Measurements from ENCODE around the gene CFAP43.

Gene CFAP43

DNA sequence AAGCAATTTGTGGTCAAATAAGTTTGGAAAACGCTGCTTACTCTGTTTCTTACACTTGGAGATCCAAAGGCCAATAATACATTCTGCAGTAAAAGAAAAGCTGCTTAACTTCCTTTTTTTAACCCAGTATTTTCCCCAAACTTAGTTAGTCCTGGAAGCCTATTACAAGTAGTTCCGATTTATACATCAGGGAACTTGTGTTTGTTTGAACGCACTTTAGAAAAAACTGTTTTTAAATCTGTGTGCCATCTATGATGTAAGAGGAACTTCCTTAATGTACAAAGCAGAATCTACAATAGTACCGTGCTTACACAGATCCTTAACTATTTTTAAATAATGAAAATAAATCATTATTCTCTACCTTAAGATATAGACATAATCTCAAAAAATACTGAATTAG, 87.2 kb downstream of the CFAP43 start:
- no peak for TF ChIP-seq FOXP2 (optimal IDR thresholded peaks at IDR 0.05; ENCODE audit: borderline replicate concordance, extremely low read depth, extremely low read length, insufficient read depth)
- TF ChIP-seq, protein P1, sequence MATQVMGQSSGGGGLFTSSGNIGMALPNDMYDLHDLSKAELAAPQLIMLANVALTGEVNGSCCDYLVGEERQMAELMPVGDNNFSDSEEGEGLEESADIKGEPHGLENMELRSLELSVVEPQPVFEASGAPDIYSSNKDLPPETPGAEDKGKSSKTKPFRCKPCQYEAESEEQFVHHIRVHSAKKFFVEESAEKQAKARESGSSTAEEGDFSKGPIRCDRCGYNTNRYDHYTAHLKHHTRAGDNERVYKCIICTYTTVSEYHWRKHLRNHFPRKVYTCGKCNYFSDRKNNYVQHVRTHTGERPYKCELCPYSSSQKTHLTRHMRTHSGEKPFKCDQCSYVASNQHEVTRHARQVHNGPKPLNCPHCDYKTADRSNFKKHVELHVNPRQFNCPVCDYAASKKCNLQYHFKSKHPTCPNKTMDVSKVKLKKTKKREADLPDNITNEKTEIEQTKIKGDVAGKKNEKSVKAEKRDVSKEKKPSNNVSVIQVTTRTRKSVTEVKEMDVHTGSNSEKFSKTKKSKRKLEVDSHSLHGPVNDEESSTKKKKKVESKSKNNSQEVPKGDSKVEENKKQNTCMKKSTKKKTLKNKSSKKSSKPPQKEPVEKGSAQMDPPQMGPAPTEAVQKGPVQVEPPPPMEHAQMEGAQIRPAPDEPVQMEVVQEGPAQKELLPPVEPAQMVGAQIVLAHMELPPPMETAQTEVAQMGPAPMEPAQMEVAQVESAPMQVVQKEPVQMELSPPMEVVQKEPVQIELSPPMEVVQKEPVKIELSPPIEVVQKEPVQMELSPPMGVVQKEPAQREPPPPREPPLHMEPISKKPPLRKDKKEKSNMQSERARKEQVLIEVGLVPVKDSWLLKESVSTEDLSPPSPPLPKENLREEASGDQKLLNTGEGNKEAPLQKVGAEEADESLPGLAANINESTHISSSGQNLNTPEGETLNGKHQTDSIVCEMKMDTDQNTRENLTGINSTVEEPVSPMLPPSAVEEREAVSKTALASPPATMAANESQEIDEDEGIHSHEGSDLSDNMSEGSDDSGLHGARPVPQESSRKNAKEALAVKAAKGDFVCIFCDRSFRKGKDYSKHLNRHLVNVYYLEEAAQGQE (IDR thresholded peaks at IDR 0.05; ENCODE audit: insufficient read depth in 1 of 2, low read depth in 2 of 2, low read length in 2 of 2) = no peak
- TF ChIP-seq TAF1 (IDR thresholded peaks at IDR 0.05; ENCODE audit: borderline replicate concordance, insufficient read depth, low read length) = no peak
- TF ChIP-seq POLR2AphosphoS5 (IDR thresholded peaks at IDR 0.05; ENCODE audit: low read depth, low read length) = no peak
- no peak for TF ChIP-seq SIN3A (IDR thresholded peaks at IDR 0.05; ENCODE audit: borderline replicate concordance, insufficient read depth, low read length)

DNA sequence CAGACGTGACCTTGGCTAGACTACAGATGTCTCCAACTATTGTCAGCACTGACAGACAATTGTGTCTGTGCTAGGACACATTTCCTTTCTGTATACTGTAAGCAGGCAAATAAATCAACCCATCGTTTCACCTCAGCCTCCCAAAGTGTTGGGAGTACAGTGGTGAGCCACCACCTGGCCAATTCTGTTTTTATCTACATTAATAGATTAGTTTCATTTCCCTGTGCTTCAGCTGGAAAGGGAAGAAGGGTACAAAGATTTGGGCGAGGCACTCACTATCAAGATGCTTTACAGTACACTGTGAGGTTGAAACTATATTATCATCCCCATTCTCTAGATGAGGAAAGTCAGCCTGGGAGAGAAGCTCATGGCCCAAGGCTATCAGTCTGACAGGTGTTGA, 88.3 kb downstream of the CFAP43 start:
- TF ChIP-seq TAF1 (IDR thresholded peaks at IDR 0.05; ENCODE audit: borderline replicate concordance, insufficient read depth, low read length) = no peak
- TF ChIP-seq POLR2AphosphoS5 (IDR thresholded peaks at IDR 0.05; ENCODE audit: low read depth, low read length) = no peak
- TF ChIP-seq, protein P1 (IDR thresholded peaks at IDR 0.05; ENCODE audit: insufficient read depth in 1 of 2, low read depth in 2 of 2, low read length in 2 of 2) = no peak
- no peak for TF ChIP-seq SIN3A (IDR thresholded peaks at IDR 0.05; ENCODE audit: borderline replicate concordance, insufficient read depth, low read length)
- TF ChIP-seq FOXP2 (optimal IDR thresholded peaks at IDR 0.05; ENCODE audit: borderline replicate concordance, extremely low read depth, extremely low read length, insufficient read depth) = no peak

DNA sequence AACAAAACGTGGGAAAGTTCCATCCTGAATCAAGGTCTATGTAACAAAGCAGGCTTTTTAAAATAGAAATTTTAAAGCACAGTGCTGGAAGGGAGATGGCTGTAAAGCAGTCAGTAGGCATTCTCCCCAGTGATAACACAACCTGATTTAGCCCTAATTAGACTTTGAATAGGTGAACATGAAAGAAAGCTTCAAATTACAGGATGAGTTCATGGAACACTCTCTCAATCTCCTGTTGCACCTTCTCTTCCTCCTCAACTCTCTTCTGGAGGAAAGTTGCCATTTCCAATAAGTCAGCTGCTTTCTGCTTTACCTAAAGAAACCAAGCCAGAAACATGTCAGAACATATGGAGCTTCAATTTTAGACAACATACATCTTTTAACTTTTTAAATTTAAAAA, 90.1 kb downstream of the CFAP43 start:
- TF ChIP-seq SIN3A (IDR thresholded peaks at IDR 0.05; ENCODE audit: borderline replicate concordance, insufficient read depth, low read length) = no peak
- no peak for TF ChIP-seq TAF1 (IDR thresholded peaks at IDR 0.05; ENCODE audit: borderline replicate concordance, insufficient read depth, low read length)
- TF ChIP-seq FOXP2 (optimal IDR thresholded peaks at IDR 0.05; ENCODE audit: borderline replicate concordance, extremely low read depth, extremely low read length, insufficient read depth) = no peak
- no peak for TF ChIP-seq POLR2AphosphoS5 (IDR thresholded peaks at IDR 0.05; ENCODE audit: low read depth, low read length)
- TF ChIP-seq, protein P1 (IDR thresholded peaks at IDR 0.05; ENCODE audit: insufficient read depth in 1 of 2, low read depth in 2 of 2, low read length in 2 of 2) = no peak

DNA sequence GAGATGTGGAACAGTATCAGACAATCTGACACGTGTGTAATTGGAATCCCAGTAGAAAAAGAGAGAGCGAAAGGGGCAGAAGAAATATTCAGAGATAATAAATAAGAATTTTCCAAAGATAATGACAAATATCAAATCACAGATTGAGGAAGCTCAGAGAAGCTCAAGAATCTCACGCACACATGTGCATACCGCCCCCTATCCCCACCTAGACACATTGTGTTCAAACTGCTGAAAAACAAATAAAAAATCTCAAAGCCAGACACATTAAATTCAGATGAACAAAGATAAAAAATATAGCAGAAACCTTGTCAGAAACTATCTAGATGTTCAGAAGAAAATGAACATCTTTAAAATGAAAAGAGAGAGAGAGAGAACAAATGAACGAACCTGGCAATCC, 92.9 kb downstream of the CFAP43 start:
- TF ChIP-seq TAF1 (IDR thresholded peaks at IDR 0.05; ENCODE audit: borderline replicate concordance, insufficient read depth, low read length) (no peak), POLR2AphosphoS5 (IDR thresholded peaks at IDR 0.05; ENCODE audit: low read depth, low read length) (no peak), FOXP2 (optimal IDR thresholded peaks at IDR 0.05; ENCODE audit: borderline replicate concordance, extremely low read depth, extremely low read length, insufficient read depth) (no peak), SIN3A (IDR thresholded peaks at IDR 0.05; ENCODE audit: borderline replicate concordance, insufficient read depth, low read length) (no peak)
- TF ChIP-seq, protein P1 (IDR thresholded peaks at IDR 0.05; ENCODE audit: insufficient read depth in 1 of 2, low read depth in 2 of 2, low read length in 2 of 2) = no peak

DNA sequence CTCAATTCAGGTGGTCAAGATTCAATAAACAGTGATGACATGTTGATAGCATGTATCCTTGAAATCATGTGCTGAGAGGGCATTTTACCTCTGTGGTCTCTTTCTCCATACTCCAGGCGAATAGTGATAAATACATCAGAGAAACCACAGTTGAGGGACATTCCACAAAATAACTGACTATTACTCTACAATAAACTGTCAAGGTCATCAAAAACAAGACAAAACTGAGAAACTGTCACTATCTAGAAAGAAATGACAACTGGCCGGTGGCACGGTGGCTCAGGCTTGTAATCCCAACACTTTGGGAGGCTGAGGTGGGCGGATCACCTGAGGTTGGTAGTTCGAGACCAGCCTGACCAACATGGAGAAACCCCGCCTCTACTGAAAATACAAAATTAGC, 94.0 kb downstream of the CFAP43 start:
- TF ChIP-seq FOXP2 (optimal IDR thresholded peaks at IDR 0.05; ENCODE audit: borderline replicate concordance, extremely low read depth, extremely low read length, insufficient read depth) (no peak), POLR2AphosphoS5 (IDR thresholded peaks at IDR 0.05; ENCODE audit: low read depth, low read length) (no peak), TAF1 (IDR thresholded peaks at IDR 0.05; ENCODE audit: borderline replicate concordance, insufficient read depth, low read length) (no peak)
- TF ChIP-seq, protein P1 (IDR thresholded peaks at IDR 0.05; ENCODE audit: insufficient read depth in 1 of 2, low read depth in 2 of 2, low read length in 2 of 2) = no peak

All from PFSK-1 (cell line).